ENCODE measurements around the gene IL18BP.
A peak's percentile ranks its signal among the peaks of the same experiment; 100 is the strongest.

IL18BP gene

GRCh38 chr11:72024069-72024754 lies 25.5 kb downstream of the IL18BP start:
- no peaks in the 10 kb centered on the region for H3K4me1 ChIP-seq (ENCODE audit: control insufficient read depth, insufficient read depth, low read length)
- H3K36me3 ChIP-seq (ENCODE audit: control insufficient read depth in 2 of 2, insufficient read depth in 1 of 2, low read length in 2 of 2), result peaks cover 12 to 85% of the 10 kb centered on the region in 2 experiments; a peak in 2 of 3 replicates
- H3K27ac ChIP-seq (ENCODE audit: extremely low read depth, low read depth, low read length), result no peak overlapping the region
- no peak overlapping the region for H3K4me3 ChIP-seq (ENCODE audit: low read depth, low read length)
- TF ChIP-seq ZEB2 (tag by site-specific recombination; IDR thresholded peaks at IDR 0.05) (no peak), PATZ1 (tag by site-specific recombination; IDR thresholded peaks at IDR 0.05) (no peak), ZNF24 (tag by site-specific recombination; IDR thresholded peaks at IDR 0.05) (no peak), ZNF433 (tag by site-specific recombination; IDR thresholded peaks at IDR 0.05; ENCODE audit: low read depth) (no peak), ZNF184 (tag by site-specific recombination; IDR thresholded peaks at IDR 0.05) (no peak), ZNF394 (tag by site-specific recombination; IDR thresholded peaks at IDR 0.05; ENCODE audit: borderline replicate concordance) (no peak), ZNF660 (tag by site-specific recombination; IDR thresholded peaks at IDR 0.05) (no peak), ZBTB49 (tag by site-specific recombination; IDR thresholded peaks at IDR 0.05; ENCODE audit: low read depth) (no peak), EGR2 (tag by site-specific recombination; IDR thresholded peaks at IDR 0.05; ENCODE audit: low read depth) (no peak), ZNF610 (tag by site-specific recombination; IDR thresholded peaks at IDR 0.05; ENCODE audit: borderline replicate concordance) (no peak), ZNF155 (tag by site-specific recombination; IDR thresholded peaks at IDR 0.05) (no peak), ZFP37 (tag by site-specific recombination; IDR thresholded peaks at IDR 0.05) (no peak), ZNF837 (tag by site-specific recombination; IDR thresholded peaks at IDR 0.05) (no peak)
- CTCF ChIA-PET, result interaction anchor here (0.6 to 7.3 kb wide), 40 partner anchors 9 to 424 kb away, joined by 3 to 184 read pairs (median 8); partner anchors contain the start of genes ANAPC15, CLPB, LAMTOR1 and RNF121
- POLR2A ChIA-PET, result interaction anchor here (1.1 to 1.3 kb wide), 2 partner anchors 81 to 159 kb away, joined by 3 to 4 read pairs; partner anchors contain the start of gene TOMT
- H3K9me3 ChIP-seq (ENCODE audit: control insufficient read depth, insufficient read depth, low read depth, low read length), result no peaks in the 10 kb centered on the region

- CTCF ChIA-PET, result interaction anchor here (0.9 to 7.3 kb wide), 17 partner anchors 9 to 418 kb away, joined by 3 to 184 read pairs (median 9); partner anchors contain the start of genes RNF121 and XNDC1N
- POLR2A ChIA-PET, result interaction anchor here (0.8 to 2.2 kb wide), 3 partner anchors 14 to 68 kb away, joined by 3 to 9 read pairs (median 3); no protein-coding TSS in a partner anchor
- H3K9me3 ChIP-seq (ENCODE audit: control insufficient read depth, insufficient read depth, low read depth, low read length), result no peaks in the 10 kb centered on the region
- H3K36me3 ChIP-seq (ENCODE audit: control insufficient read depth in 2 of 2, insufficient read depth in 1 of 2, low read length in 2 of 2), result peaks cover 11 to 76% of the 10 kb centered on the region in 2 experiments; a peak in 2 of 3 replicates
- TF ChIP-seq GFI1B (tag by site-specific recombination; IDR thresholded peaks at IDR 0.05) (no peak), ZNF664 (tag by site-specific recombination; IDR thresholded peaks at IDR 0.05) (peak; percentile 60; the same call in 1 of the 2 replicates)
- no peak overlapping the region for H3K4me3 ChIP-seq (ENCODE audit: low read depth, low read length)
- H3K4me1 ChIP-seq (ENCODE audit: control insufficient read depth, insufficient read depth, low read length), result no peaks in the 10 kb centered on the region
- H3K27ac ChIP-seq (ENCODE audit: extremely low read depth, low read depth, low read length), result no peak overlapping the region
Observed at GRCh38 chr11:72026090-72026489, 27.4 kb downstream of the IL18BP start.

- Histone ChIP-seq H3K9me3 (ENCODE audit: control insufficient read depth, insufficient read depth, low read depth, low read length) (no peaks in the 10 kb centered on the region), H3K27ac (ENCODE audit: extremely low read depth, low read depth, low read length) (no peak overlapping the region), H3K4me3 (ENCODE audit: low read depth, low read length) (no peak overlapping the region), H3K4me1 (ENCODE audit: control insufficient read depth, insufficient read depth, low read length) (no peaks in the 10 kb centered on the region), H3K36me3 (ENCODE audit: control insufficient read depth in 2 of 2, insufficient read depth in 1 of 2, low read length in 2 of 2) (peaks cover 19 to 60% of the 10 kb centered on the region in 2 experiments; a peak in 2 of 3 replicates)
- ChIA-PET CTCF (interaction anchor here (0.6 to 3.5 kb wide), 6 partner anchors 9 to 384 kb away, joined by 3 to 18 read pairs (median 6); no protein-coding TSS in a partner anchor), POLR2A (no interaction called here)
- TF ChIP-seq ZNF629 (tag by site-specific recombination; IDR thresholded peaks at IDR 0.05), result no peak
- TF ChIP-seq KLF8 (tag by site-specific recombination; IDR thresholded peaks at IDR 0.05), result no peak
- TF ChIP-seq ZNF426 (tag by site-specific recombination; IDR thresholded peaks at IDR 0.05), result no peak
- TF ChIP-seq ZNF777 (tag by site-specific recombination; IDR thresholded peaks at IDR 0.05; ENCODE audit: borderline replicate concordance), result no peak
Observed at GRCh38 chr11:72030472-72031045, 31.9 kb downstream of the IL18BP start.
